Measurements from ENCODE around the gene KCP. TPM values are rescaled to one million over a fixed set of nuclear protein-coding genes. Genes with fewer than 3 reads are reported as not detected.
A peak's percentile ranks its signal among the peaks of the same experiment; 100 is the strongest.

The KCP gene
- total and polyA plus RNA-seq, 10 of the 15 experiments (the other 5 are each of a cell fraction or from before 2014, with no cell fraction given): 0.05 to 7.8 (median 2.5) TPM

- Histone ChIP-seq H4K20me1 (ENCODE audit: control insufficient read depth, insufficient read depth) (no peaks in the 10 kb centered on the region), H2AFZ (ENCODE audit: control insufficient read depth, low read depth, low read length) (no peak within 1 kb of the TSS), H3K4me2 (ENCODE audit: control insufficient read depth, insufficient read depth) (peak within 1 kb of the TSS; percentile 44), H3K4me3 (no peak within 1 kb of the TSS), H3K36me3 (ENCODE audit: control insufficient read depth in 2 of 2, insufficient read depth in 2 of 2, low read length in 1 of 2) (no peaks in the 10 kb centered on the region), H3K4me1 (ENCODE audit: control insufficient read depth, insufficient read depth, low read length) (peaks cover 8% of the 10 kb centered on the region), H3K9me3 (replicated peaks; ENCODE audit: control insufficient read depth, insufficient read depth, low read length) (no peaks in the 10 kb centered on the region), H3K27ac (ENCODE audit: control insufficient read depth, insufficient read depth) (no peak within 1 kb of the TSS), H3K27me3 (replicated peaks in 1 of 2; ENCODE audit: control insufficient read depth in 2 of 2, insufficient read depth in 2 of 2, low read length in 1 of 2) (peaks cover 15% of the 10 kb centered on the region in 2 experiments), H3K9ac (ENCODE audit: control insufficient read depth, insufficient read depth, low read length) (no peak within 1 kb of the TSS), H3K79me2 (ENCODE audit: control insufficient read depth, insufficient read depth, low read length) (no peaks in the 10 kb centered on the region)
- 16% methylated on average over 68 of the region's 109 CpGs for WGBS (ENCODE audit: insufficient coverage, insufficient replicate concordance, low lambda C conversion rate, missing lambda C conversion rate)
- ChIA-PET POLR2A (no interaction called here), CTCF (interaction anchor here (0.7 kb wide), 2 partner anchors 90 to 445 kb away, joined by 3 read pairs; no protein-coding TSS in a partner anchor), SMC1A (ENCODE audit: uncharacterized antibody, unreplicated experiment) (no interaction called here), RAD21 (ENCODE audit: unreplicated experiment) (no interaction called here)
- DNase-seq (ENCODE audit: low read depth, low spot score) (no peak), ATAC-seq (no peak), FAIRE-seq (no peak)
- in situ Hi-C loops (cut with MboI): no loop called here
- peak; percentile 81 for TF ChIP-seq HDAC6 (IDR thresholded peaks at IDR 0.05; ENCODE audit: unreplicated experiment)
- no peak for TF ChIP-seq SKIL (IDR thresholded peaks at IDR 0.05; ENCODE audit: low read depth, poor library complexity, severe bottlenecking)
- TF ChIP-seq HDAC2 (IDR thresholded peaks at IDR 0.05): 0 out of 2 replicates have a peak, but pooled peaks have one; percentile 49
- intact Hi-C loops (cut with micrococcal nuclease; ENCODE audit: unreplicated experiment): no loop called here
- no TSS peak for BruUV-seq (replicated peaks)
Observed at GRCh38 chr7:128830231-128831177, 80.0 kb downstream of the KCP start, which contains the start of gene FLNC. Gene FLNC (plus strand): TSS chr7:128830406. CDS start chr7:128830638, 232 bp downstream.

Measured in GM12878 (cell line).